ENCODE data around the gene KRT85.

The KRT85 gene

GRCh38 chr12:52372216-52373154, 5.2 kb upstream of the KRT85 start:
- peaks cover 3% of the 10 kb centered on the region for H3K4me1 ChIP-seq (ENCODE audit: control insufficient read depth, insufficient read depth, low read length)
- H3K27me3 ChIP-seq (ENCODE audit: control insufficient read depth, insufficient read depth, low read length) = peaks cover 2% of the 10 kb centered on the region
- no peak overlapping the region for H3K9ac ChIP-seq (ENCODE audit: low read length)
- H3K36me3 ChIP-seq (ENCODE audit: control insufficient read depth, insufficient read depth, low read length) = no peaks in the 10 kb centered on the region
- no peak overlapping the region for H3K27ac ChIP-seq (ENCODE audit: low read depth, low read length)
- H3K4me3 ChIP-seq (ENCODE audit: low read length) = no peak overlapping the region

GRCh38 chr12:52371716-52372115, 4.4 kb upstream of the KRT85 start:
- H3K27me3 ChIP-seq (ENCODE audit: control insufficient read depth, insufficient read depth, low read length) = peaks cover 2% of the 10 kb centered on the region
- peak overlapping the region; percentile 30 for H3K27ac ChIP-seq (ENCODE audit: low read depth, low read length)
- peaks cover 3% of the 10 kb centered on the region for H3K4me1 ChIP-seq (ENCODE audit: control insufficient read depth, insufficient read depth, low read length)
- H3K36me3 ChIP-seq (ENCODE audit: control insufficient read depth, insufficient read depth, low read length) = no peaks in the 10 kb centered on the region
- H3K4me3 ChIP-seq (ENCODE audit: low read length) = no peak overlapping the region
- no peak overlapping the region for H3K9ac ChIP-seq (ENCODE audit: low read length)

- H3K4me3 ChIP-seq (ENCODE audit: low read length) = no peak overlapping the region
- no peaks in the 10 kb centered on the region for H3K36me3 ChIP-seq (ENCODE audit: control insufficient read depth, insufficient read depth, low read length)
- peaks cover 2% of the 10 kb centered on the region for H3K27me3 ChIP-seq (ENCODE audit: control insufficient read depth, insufficient read depth, low read length)
- H3K9ac ChIP-seq (ENCODE audit: low read length) = no peak overlapping the region
- H3K4me1 ChIP-seq (ENCODE audit: control insufficient read depth, insufficient read depth, low read length) = peaks cover 3% of the 10 kb centered on the region
- no peak overlapping the region for H3K27ac ChIP-seq (ENCODE audit: low read depth, low read length)
Observed at GRCh38 chr12:52370926-52371608, 3.8 kb upstream of the KRT85 start.

GRCh38 chr12:52369809-52370208, 2.5 kb upstream of the KRT85 start:
- no peak overlapping the region for H3K27ac ChIP-seq (ENCODE audit: low read depth, low read length)
- no peak overlapping the region for H3K9ac ChIP-seq (ENCODE audit: low read length)
- H3K27me3 ChIP-seq (ENCODE audit: control insufficient read depth, insufficient read depth, low read length) = peaks cover 2% of the 10 kb centered on the region
- H3K4me1 ChIP-seq (ENCODE audit: control insufficient read depth, insufficient read depth, low read length) = peaks cover 3% of the 10 kb centered on the region
- H3K36me3 ChIP-seq (ENCODE audit: control insufficient read depth, insufficient read depth, low read length) = no peaks in the 10 kb centered on the region
- no peak overlapping the region for H3K4me3 ChIP-seq (ENCODE audit: low read length)

GRCh38 chr12:52369211-52369610, 1.9 kb upstream of the KRT85 start:
- H3K4me1 ChIP-seq (ENCODE audit: control insufficient read depth, insufficient read depth, low read length) = peaks cover 3% of the 10 kb centered on the region
- no peak overlapping the region for H3K9ac ChIP-seq (ENCODE audit: low read length)
- peaks cover 2% of the 10 kb centered on the region for H3K27me3 ChIP-seq (ENCODE audit: control insufficient read depth, insufficient read depth, low read length)
- no peaks in the 10 kb centered on the region for H3K36me3 ChIP-seq (ENCODE audit: control insufficient read depth, insufficient read depth, low read length)
- H3K4me3 ChIP-seq (ENCODE audit: low read length) = no peak overlapping the region
- no peak overlapping the region for H3K27ac ChIP-seq (ENCODE audit: low read depth, low read length)

GRCh38 chr12:52368508-52368907, 1.2 kb upstream of the KRT85 start:
- Histone ChIP-seq H3K4me1 (ENCODE audit: control insufficient read depth, insufficient read depth, low read length) (peaks cover 3% of the 10 kb centered on the region), H3K9ac (ENCODE audit: low read length) (no peak overlapping the region), H3K36me3 (ENCODE audit: control insufficient read depth, insufficient read depth, low read length) (no peaks in the 10 kb centered on the region), H3K27ac (ENCODE audit: low read depth, low read length) (no peak overlapping the region), H3K4me3 (ENCODE audit: low read length) (no peak overlapping the region), H3K27me3 (ENCODE audit: control insufficient read depth, insufficient read depth, low read length) (peaks cover 2% of the 10 kb centered on the region)

GRCh38 chr12:52367876-52368275, 595 bp upstream of the KRT85 start:
- Histone ChIP-seq H3K9ac (ENCODE audit: low read length) (no peak overlapping the region), H3K27ac (ENCODE audit: low read depth, low read length) (no peak overlapping the region), H3K36me3 (ENCODE audit: control insufficient read depth, insufficient read depth, low read length) (no peaks in the 10 kb centered on the region), H3K4me3 (ENCODE audit: low read length) (no peak overlapping the region), H3K27me3 (ENCODE audit: control insufficient read depth, insufficient read depth, low read length) (peaks cover 2% of the 10 kb centered on the region), H3K4me1 (ENCODE audit: control insufficient read depth, insufficient read depth, low read length) (peaks cover 3% of the 10 kb centered on the region)

- H3K27ac ChIP-seq (ENCODE audit: low read depth, low read length) = no peak overlapping the region
- H3K9ac ChIP-seq (ENCODE audit: low read length) = no peak overlapping the region
- H3K36me3 ChIP-seq (ENCODE audit: control insufficient read depth, insufficient read depth, low read length) = no peaks in the 10 kb centered on the region
- H3K27me3 ChIP-seq (ENCODE audit: control insufficient read depth, insufficient read depth, low read length) = peaks cover 2% of the 10 kb centered on the region
- no peak overlapping the region for H3K4me3 ChIP-seq (ENCODE audit: low read length)
- H3K4me1 ChIP-seq (ENCODE audit: control insufficient read depth, insufficient read depth, low read length) = no peaks in the 10 kb centered on the region
Observed at GRCh38 chr12:52364901-52365489, 2.3 kb downstream of the KRT85 start.

GRCh38 chr12:52364061-52364460, 3.2 kb downstream of the KRT85 start:
- Histone ChIP-seq H3K4me3 (ENCODE audit: low read length) (no peak overlapping the region), H3K4me1 (ENCODE audit: control insufficient read depth, insufficient read depth, low read length) (no peaks in the 10 kb centered on the region), H3K27ac (ENCODE audit: low read depth, low read length) (no peak overlapping the region), H3K27me3 (ENCODE audit: control insufficient read depth, insufficient read depth, low read length) (no peaks in the 10 kb centered on the region), H3K36me3 (ENCODE audit: control insufficient read depth, insufficient read depth, low read length) (no peaks in the 10 kb centered on the region), H3K9ac (ENCODE audit: low read length) (no peak overlapping the region)

GRCh38 chr12:52363111-52363679, 4.1 kb downstream of the KRT85 start:
- Histone ChIP-seq H3K27me3 (ENCODE audit: control insufficient read depth, insufficient read depth, low read length) (no peaks in the 10 kb centered on the region), H3K4me1 (ENCODE audit: control insufficient read depth, insufficient read depth, low read length) (no peaks in the 10 kb centered on the region), H3K9ac (ENCODE audit: low read length) (no peak overlapping the region), H3K4me3 (ENCODE audit: low read length) (no peak overlapping the region), H3K36me3 (ENCODE audit: control insufficient read depth, insufficient read depth, low read length) (no peaks in the 10 kb centered on the region), H3K27ac (ENCODE audit: low read depth, low read length) (no peak overlapping the region)

- Histone ChIP-seq H3K4me1 (ENCODE audit: control insufficient read depth, insufficient read depth, low read length) (no peaks in the 10 kb centered on the region), H3K4me3 (ENCODE audit: low read length) (no peak overlapping the region), H3K27ac (ENCODE audit: low read depth, low read length) (no peak overlapping the region), H3K27me3 (ENCODE audit: control insufficient read depth, insufficient read depth, low read length) (no peaks in the 10 kb centered on the region), H3K9ac (ENCODE audit: low read length) (no peak overlapping the region), H3K36me3 (ENCODE audit: control insufficient read depth, insufficient read depth, low read length) (no peaks in the 10 kb centered on the region)
Observed at GRCh38 chr12:52362118-52362726, 5.1 kb downstream of the KRT85 start.

GRCh38 chr12:52361553-52361952, 5.7 kb downstream of the KRT85 start:
- Histone ChIP-seq H3K4me1 (ENCODE audit: control insufficient read depth, insufficient read depth, low read length) (no peaks in the 10 kb centered on the region), H3K27me3 (ENCODE audit: control insufficient read depth, insufficient read depth, low read length) (no peaks in the 10 kb centered on the region), H3K9ac (ENCODE audit: low read length) (no peak overlapping the region), H3K27ac (ENCODE audit: low read depth, low read length) (no peak overlapping the region), H3K4me3 (ENCODE audit: low read length) (no peak overlapping the region), H3K36me3 (ENCODE audit: control insufficient read depth, insufficient read depth, low read length) (no peaks in the 10 kb centered on the region)
